Liver (tissue), 1 donor: Measurements from ENCODE around the gene CCDC134.

Source experiments
- YY1 ChIP-seq: IDR thresholded peaks from 2 replicates; pipeline ENCODE4 v1.6.1; 2016; ENCODE audit warnings: antibody characterized with exemption, mild to moderate bottlenecking
- TF ChIP-seq, protein P1 (sequence below): IDR thresholded peaks from 2 replicates; pipeline ENCODE4 v1.6.1; 2016; ENCODE audit warnings: antibody characterized with exemption, mild to moderate bottlenecking

DNA sequence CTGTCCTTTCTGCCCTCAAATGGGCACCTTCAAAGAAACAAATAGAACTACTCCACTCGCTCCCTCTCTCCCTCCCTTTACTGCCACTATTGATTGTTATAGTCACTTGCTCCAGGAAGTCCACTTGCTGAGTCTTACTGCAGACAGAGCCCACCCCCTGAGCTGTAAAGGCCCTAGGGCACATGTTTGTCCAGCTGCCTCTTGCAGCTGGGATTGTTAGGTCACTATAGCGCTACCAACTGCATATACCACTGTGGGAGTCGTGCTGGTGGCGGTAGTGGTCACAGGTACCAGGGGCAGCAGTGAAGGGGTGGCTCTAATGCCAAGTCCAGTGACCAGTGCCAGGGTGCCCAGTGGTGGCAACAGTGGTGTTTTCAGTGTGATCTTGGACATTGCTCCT is 28.0 kb downstream of the CCDC134 start:
- TF ChIP-seq, protein P1, sequence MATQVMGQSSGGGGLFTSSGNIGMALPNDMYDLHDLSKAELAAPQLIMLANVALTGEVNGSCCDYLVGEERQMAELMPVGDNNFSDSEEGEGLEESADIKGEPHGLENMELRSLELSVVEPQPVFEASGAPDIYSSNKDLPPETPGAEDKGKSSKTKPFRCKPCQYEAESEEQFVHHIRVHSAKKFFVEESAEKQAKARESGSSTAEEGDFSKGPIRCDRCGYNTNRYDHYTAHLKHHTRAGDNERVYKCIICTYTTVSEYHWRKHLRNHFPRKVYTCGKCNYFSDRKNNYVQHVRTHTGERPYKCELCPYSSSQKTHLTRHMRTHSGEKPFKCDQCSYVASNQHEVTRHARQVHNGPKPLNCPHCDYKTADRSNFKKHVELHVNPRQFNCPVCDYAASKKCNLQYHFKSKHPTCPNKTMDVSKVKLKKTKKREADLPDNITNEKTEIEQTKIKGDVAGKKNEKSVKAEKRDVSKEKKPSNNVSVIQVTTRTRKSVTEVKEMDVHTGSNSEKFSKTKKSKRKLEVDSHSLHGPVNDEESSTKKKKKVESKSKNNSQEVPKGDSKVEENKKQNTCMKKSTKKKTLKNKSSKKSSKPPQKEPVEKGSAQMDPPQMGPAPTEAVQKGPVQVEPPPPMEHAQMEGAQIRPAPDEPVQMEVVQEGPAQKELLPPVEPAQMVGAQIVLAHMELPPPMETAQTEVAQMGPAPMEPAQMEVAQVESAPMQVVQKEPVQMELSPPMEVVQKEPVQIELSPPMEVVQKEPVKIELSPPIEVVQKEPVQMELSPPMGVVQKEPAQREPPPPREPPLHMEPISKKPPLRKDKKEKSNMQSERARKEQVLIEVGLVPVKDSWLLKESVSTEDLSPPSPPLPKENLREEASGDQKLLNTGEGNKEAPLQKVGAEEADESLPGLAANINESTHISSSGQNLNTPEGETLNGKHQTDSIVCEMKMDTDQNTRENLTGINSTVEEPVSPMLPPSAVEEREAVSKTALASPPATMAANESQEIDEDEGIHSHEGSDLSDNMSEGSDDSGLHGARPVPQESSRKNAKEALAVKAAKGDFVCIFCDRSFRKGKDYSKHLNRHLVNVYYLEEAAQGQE = no peak
- no peak for TF ChIP-seq YY1
